H1 (cell line): ENCODE results near the gene EFCAB8. TPM values are rescaled to one million over a fixed set of nuclear protein-coding genes. Genes with fewer than 3 reads are reported as not detected.

ENCODE experiments used
- CTCF ChIA-PET: fragments of 300-600 bp; sonication (Branson Sonifier 250); formaldehyde crosslinking; loops from one replicate; lab custom pipeline; 2021; ENCODE audit not compliant: partially characterized antibody; lab: Charles Lee
- POLR2A ChIA-PET: fragments of 300-600 bp; sonication (Branson Sonifier 250); formaldehyde crosslinking; loops from one replicate; lab custom pipeline; 2021; ENCODE audit warnings: inconsistent platforms; ENCODE audit not compliant: partially characterized antibody; lab: Charles Lee
- DNase-seq, 2 experiments: peaks; one replicate each; pipeline versions ENCODE4 v3.0.0 to v3.0.0-alpha.2; 2010 to 2022; ENCODE audit warnings: low spot score in 2 of 2, low read depth in 1 of 2, mixed read lengths in 1 of 2
- FAIRE-seq: peaks from 2 replicates; lab custom pipeline; 2011; peaks lifted over from hg19 to GRCh38; lab: Jason Lieb, UNC
- H2AFZ ChIP-seq: 2 replicates; pipeline ENCODE4 v1.8.1; 2012; ENCODE audit warnings: low read length, inconsistent platforms
- H2AK5ac ChIP-seq: 2 replicates; pipeline ENCODE4 v1.6.1; 2013; ENCODE audit warnings: low read depth, low read length
- H2BK120ac ChIP-seq: replicated peaks from 2 replicates; pipeline ENCODE3; 2013; ENCODE audit warnings: low read depth, low read length, inconsistent platforms
- H2BK12ac ChIP-seq: 2 replicates; pipeline ENCODE4 v1.6.1; 2013; ENCODE audit warnings: low read depth, low read length
- H2BK15ac ChIP-seq: 2 replicates; pipeline ENCODE4 v1.6.1; 2013; ENCODE audit warnings: low read length
- H2BK20ac ChIP-seq: 2 replicates; pipeline ENCODE4 v1.6.1; 2013; ENCODE audit warnings: low read length
- H2BK5ac ChIP-seq: 2 replicates; pipeline ENCODE4 v1.6.1; 2013; ENCODE audit warnings: low read depth, low read length
- H3K14ac ChIP-seq: 2 replicates; pipeline ENCODE4 v1.6.1; 2013; ENCODE audit warnings: inconsistent platforms; ENCODE audit not compliant: insufficient read length
- H3K18ac ChIP-seq: 2 replicates; pipeline ENCODE4 v1.6.1; 2013; ENCODE audit warnings: low read length; ENCODE audit errors: extremely low read depth
- H3K23ac ChIP-seq: 2 replicates; pipeline ENCODE4 v1.6.1; 2013; ENCODE audit warnings: inconsistent platforms; ENCODE audit not compliant: insufficient read length
- H3K23me2 ChIP-seq: 2 replicates; pipeline ENCODE4 v1.6.1; 2013; ENCODE audit warnings: low read depth, low read length
- H3K27ac ChIP-seq: 2 replicates; pipeline ENCODE4 v1.6.1; 2011; ENCODE audit warnings: low read depth, low read length, inconsistent platforms
- H3K27me3 ChIP-seq, 4 experiments: replicated peaks in 1 of 4; 1 replicate in 1 of 4; 2 replicates in 3 of 4; pipeline versions ENCODE4 v1.6.1 to v1.8.1; 2011 to 2013; ENCODE audit warnings: low read length in 3 of 4, mild to moderate bottlenecking in 3 of 4, inconsistent platforms in 2 of 4, mixed read lengths in 2 of 4, moderate library complexity in 1 of 4; ENCODE audit not compliant: control insufficient read depth in 3 of 4, insufficient read depth in 3 of 4; ENCODE audit errors: extremely low read depth in 1 of 4
- H3K36me3 ChIP-seq, 4 experiments: 2 replicates each; pipeline versions ENCODE4 v1.6.1 to v1.8.1; 2011 to 2013; ENCODE audit warnings: mild to moderate bottlenecking in 4 of 4, low read length in 3 of 4, moderate library complexity in 2 of 4, control low read depth in 1 of 4, inconsistent platforms in 1 of 4; ENCODE audit not compliant: insufficient read depth in 4 of 4, control insufficient read depth in 2 of 4
- H3K4ac ChIP-seq: replicated peaks from 2 replicates; pipeline ENCODE3; 2013; ENCODE audit warnings: low read length, low read depth, mixed read lengths, inconsistent platforms; ENCODE audit not compliant: insufficient read length
- H3K4me1 ChIP-seq, 4 experiments: replicated peaks in 1 of 4; 1 replicate in 1 of 4; 2 replicates in 3 of 4; pipeline versions ENCODE4 v1.6.1 to v1.8.1; 2011 to 2013; ENCODE audit warnings: low read length in 3 of 4, inconsistent platforms in 2 of 4, mixed read lengths in 1 of 4; ENCODE audit not compliant: insufficient read depth in 4 of 4, control insufficient read depth in 3 of 4
- H3K4me2 ChIP-seq, 2 experiments: 2 replicates each; pipeline versions ENCODE4 v1.6.1 to v1.8.1; 2011 to 2013; ENCODE audit warnings: low read depth in 2 of 2, low read length in 2 of 2, control low read depth in 1 of 2, inconsistent platforms in 1 of 2, mild to moderate bottlenecking in 1 of 2; ENCODE audit not compliant: insufficient read depth in 1 of 2
- H3K4me3 ChIP-seq, 4 experiments: fragments of 200-600, 300-600 bp in 1 of 4; sonication (generic), shearing (Covaris generic), sonication (Bioruptor Twin) in 1 of 4; 2 replicates each; pipeline versions ENCODE4 v1.5.1 to v1.8.1; 2011 to 2016; ENCODE audit warnings: low read length in 4 of 4, low read depth in 3 of 4, control low read depth in 2 of 4, inconsistent platforms in 2 of 4, mild to moderate bottlenecking in 2 of 4, mixed read lengths in 1 of 4, moderate library complexity in 1 of 4; ENCODE audit not compliant: insufficient read depth in 2 of 4; ENCODE audit errors: extremely low read depth in 1 of 4
- H3K56ac ChIP-seq: replicated peaks from 2 replicates; pipeline ENCODE3; 2013; ENCODE audit warnings: low read depth, mild to moderate bottlenecking, mixed read lengths, low read length, inconsistent platforms; ENCODE audit not compliant: insufficient read length
- H3K79me1 ChIP-seq: 2 replicates; pipeline ENCODE4 v1.6.1; 2013; ENCODE audit warnings: low read depth, low read length, control low read depth
- H3K79me2 ChIP-seq, 2 experiments: 2 replicates each; pipeline versions ENCODE4 v1.6.1 to v1.8.1; 2012 to 2013; ENCODE audit warnings: low read length in 2 of 2, mild to moderate bottlenecking in 2 of 2, inconsistent platforms in 1 of 2; ENCODE audit not compliant: insufficient read depth in 2 of 2, control insufficient read depth in 1 of 2
- H3K9ac ChIP-seq, 4 experiments: replicated peaks in 1 of 4; 1 replicate in 1 of 4; 2 replicates in 3 of 4; pipeline versions ENCODE4 v1.6.1 to v1.8.1; 2011 to 2013; ENCODE audit warnings: low read depth in 3 of 4, low read length in 3 of 4, control low read depth in 2 of 4, mild to moderate bottlenecking in 2 of 4, moderate library complexity in 2 of 4, inconsistent platforms in 1 of 4; ENCODE audit errors: extremely low read depth in 1 of 4
- H3K9me3 ChIP-seq, 2 experiments: 2 replicates each; pipeline versions ENCODE4 v1.6.1 to v1.8.1; 2012 to 2013; ENCODE audit warnings: mild to moderate bottlenecking in 2 of 2, moderate library complexity in 2 of 2, control low read depth in 1 of 2, inconsistent platforms in 1 of 2, low read depth in 1 of 2, low read length in 1 of 2, mixed read lengths in 1 of 2; ENCODE audit not compliant: insufficient read depth in 2 of 2
- H4K20me1 ChIP-seq, 2 experiments: replicated peaks in 1 of 2; 2 replicates each; pipeline versions ENCODE3 to v1.8.1; 2011 to 2013; ENCODE audit warnings: inconsistent platforms in 2 of 2, low read length in 2 of 2, mild to moderate bottlenecking in 1 of 2; ENCODE audit not compliant: insufficient read depth in 2 of 2, control insufficient read depth in 1 of 2
- H4K5ac ChIP-seq: 2 replicates; pipeline ENCODE4 v1.6.1; 2013; ENCODE audit warnings: low read length, low read depth, mixed read lengths, inconsistent platforms; ENCODE audit not compliant: insufficient read length
- H4K8ac ChIP-seq: 2 replicates; pipeline ENCODE4 v1.8.0; 2013; ENCODE audit warnings: mild to moderate bottlenecking, moderate library complexity, low read length, inconsistent platforms; ENCODE audit not compliant: insufficient read depth; ENCODE audit errors: extremely low read depth
- H4K91ac ChIP-seq: replicated peaks from 2 replicates; pipeline ENCODE3; 2013; ENCODE audit warnings: low read length, mixed read lengths, inconsistent platforms; ENCODE audit not compliant: insufficient read length
- JUND ChIP-seq: IDR thresholded peaks from 2 replicates; pipeline ENCODE4 v1.6.1; 2011; ENCODE audit warnings: mild to moderate bottlenecking, improper control_type of control experiment, low read length
- USF2 ChIP-seq: IDR thresholded peaks from 2 replicates; pipeline ENCODE4 v1.6.1; 2011; ENCODE audit warnings: low read length, improper control_type of control experiment
- WGBS, 2 experiments: shearing (Covaris generic) in 1 of 2; methylation state at CpG; one replicate each; pipeline versions ENCODE4 v1.1.6 to v1.1.7; 2013 to 2015; ENCODE audit warnings: low lambda C conversion rate in 2 of 2, mixed read lengths in 2 of 2, inconsistent platforms in 1 of 2, low coverage in 1 of 2, missing lambda C conversion rate in 1 of 2; ENCODE audit not compliant: insufficient replicate concordance in 2 of 2, insufficient coverage in 1 of 2, insufficient read length in 1 of 2; ENCODE audit errors: extremely low coverage in 1 of 2, missing lambda C conversion rate in 1 of 2; 5-methylcytosine and 5-hydroxymethylcytosine counted together
- polyA plus RNA-seq, 7 experiments: library from polyadenylated mRNA; depleted of rRNA in 3 of 7; stranded (reverse) in 5 of 7; unstranded in 2 of 7; fragments of >200 nt in 5 of 7; fragments of 200-250 nt in 2 of 7; gene quantifications; 1 replicate in 5 of 7; 2 replicates in 1 of 7; 4 replicates in 1 of 7; pipeline versions ENCODE4 v1.2.1 to v1.2.3, GENCODE V29; 2011 to 2013; ENCODE audit warnings: missing spikeins in 2 of 7, mixed read lengths in 2 of 7
- total RNA-seq: library from RNA; stranded (reverse); fragmentation: NEBNext Ultra II Directional; extraction: Animal tissue kit (Norgen Biotek cat#: 25700); gene quantifications from 2 replicates; pipeline ENCODE4 v1.2.1, GENCODE V29; 2021

EFCAB8 gene
- total and polyA plus RNA-seq, 2 of the 8 experiments (the other 6 are each of a cell fraction or from before 2014, with no cell fraction given) = 0.06 to 0.20 TPM

DNA sequence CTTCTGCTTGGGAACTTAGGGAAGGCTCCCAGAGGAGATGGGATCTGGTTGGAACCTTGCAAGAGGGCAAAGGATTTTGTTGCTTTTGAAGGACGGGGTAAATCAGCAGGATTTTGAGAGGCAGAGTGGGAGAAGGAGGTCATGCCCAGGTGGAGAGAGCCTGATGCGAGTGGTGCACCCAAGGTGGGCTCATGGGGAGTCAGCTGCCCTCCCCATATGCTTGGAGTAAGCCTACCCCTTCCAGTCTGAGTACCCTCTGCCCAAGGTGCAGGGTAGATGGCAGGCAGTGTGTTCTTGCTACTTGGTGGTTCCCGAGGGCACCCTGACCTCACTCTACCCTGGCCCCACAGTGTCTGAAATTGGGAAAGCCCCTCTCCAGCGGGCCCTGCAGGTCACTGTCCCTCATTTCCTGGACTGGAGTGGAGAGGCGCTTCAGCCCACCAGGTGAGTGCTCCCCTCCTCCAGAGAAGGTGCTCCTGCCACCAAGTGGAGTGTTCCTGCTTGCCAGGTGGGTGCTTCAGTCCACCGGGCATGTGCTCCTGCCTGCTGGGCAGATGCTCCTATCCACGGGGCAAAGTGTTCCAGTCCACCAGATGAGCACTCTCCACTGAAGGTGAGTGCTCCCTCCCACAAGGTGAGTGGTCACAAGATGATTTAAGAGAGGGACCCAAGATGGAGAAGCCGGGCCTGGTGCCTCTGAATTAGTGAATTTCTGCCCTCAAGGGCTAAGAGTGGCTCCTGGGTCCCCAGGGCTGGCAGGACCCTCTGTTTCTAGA lies 152.1 kb downstream of the EFCAB8 start:
- WGBS, 2 experiments = 78% methylated on average over 8 of the region's 8 CpGs; no CpG with 5 or more reads in 1 of the 2 experiments
- H3K79me1 ChIP-seq = no peaks in the 10 kb centered on the region
- H3K56ac ChIP-seq = no peak overlapping the region
- CTCF ChIA-PET = interaction anchor here (0.9 to 1.1 kb wide), 3 partner anchors 10 to 109 kb away, joined by 3 to 5 read pairs (median 4); no protein-coding TSS in a partner anchor
- H3K27ac ChIP-seq = no peak overlapping the region
- no peak overlapping the region for H2AFZ ChIP-seq
- no peak overlapping the region for H2BK20ac ChIP-seq
- no peaks in the 10 kb centered on the region for H3K27me3 ChIP-seq
- no peak overlapping the region for H3K4me3 ChIP-seq
- FAIRE-seq (no peak), DNase-seq (no peak)
- H4K8ac ChIP-seq = no peak overlapping the region
- H4K5ac ChIP-seq = no peak overlapping the region
- H3K18ac ChIP-seq = no peak overlapping the region
- no peak overlapping the region for H2AK5ac ChIP-seq
- H2BK120ac ChIP-seq = no peak overlapping the region
- H3K14ac ChIP-seq = no peak overlapping the region
- H2BK5ac ChIP-seq = no peak overlapping the region
- peaks cover 0 to 11% (median 0%) of the 10 kb centered on the region in 4 experiments; a peak in 2 of 7 replicates for H3K4me1 ChIP-seq
- H3K36me3 ChIP-seq = no peaks in the 10 kb centered on the region
- no peaks in the 10 kb centered on the region for H4K20me1 ChIP-seq
- no peak overlapping the region for H2BK12ac ChIP-seq
- no peak for TF ChIP-seq USF2
- TF ChIP-seq JUND = no peak
- no peak overlapping the region for H2BK15ac ChIP-seq
- H3K23me2 ChIP-seq = no peaks in the 10 kb centered on the region
- no peaks in the 10 kb centered on the region for H3K79me2 ChIP-seq
- H3K4ac ChIP-seq = no peak overlapping the region
- no peak overlapping the region for H3K4me2 ChIP-seq
- POLR2A ChIA-PET = no interaction called here
- H3K9me3 ChIP-seq = no peaks in the 10 kb centered on the region
- no peak overlapping the region for H3K9ac ChIP-seq
- no peak overlapping the region for H4K91ac ChIP-seq
- no peak overlapping the region for H3K23ac ChIP-seq
